Measurements from ENCODE around the gene OR1A2.
"Not testable (repeated sequence)": the region's sequence is repeated elsewhere in the genome, so short reads cannot be mapped to it uniquely, and the experiment has no call there.

The OR1A2 gene, protein sequence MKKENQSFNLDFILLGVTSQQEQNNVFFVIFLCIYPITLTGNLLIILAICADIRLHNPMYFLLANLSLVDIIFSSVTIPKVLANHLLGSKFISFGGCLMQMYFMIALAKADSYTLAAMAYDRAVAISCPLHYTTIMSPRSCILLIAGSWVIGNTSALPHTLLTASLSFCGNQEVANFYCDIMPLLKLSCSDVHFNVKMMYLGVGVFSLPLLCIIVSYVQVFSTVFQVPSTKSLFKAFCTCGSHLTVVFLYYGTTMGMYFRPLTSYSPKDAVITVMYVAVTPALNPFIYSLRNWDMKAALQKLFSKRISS

DNA sequence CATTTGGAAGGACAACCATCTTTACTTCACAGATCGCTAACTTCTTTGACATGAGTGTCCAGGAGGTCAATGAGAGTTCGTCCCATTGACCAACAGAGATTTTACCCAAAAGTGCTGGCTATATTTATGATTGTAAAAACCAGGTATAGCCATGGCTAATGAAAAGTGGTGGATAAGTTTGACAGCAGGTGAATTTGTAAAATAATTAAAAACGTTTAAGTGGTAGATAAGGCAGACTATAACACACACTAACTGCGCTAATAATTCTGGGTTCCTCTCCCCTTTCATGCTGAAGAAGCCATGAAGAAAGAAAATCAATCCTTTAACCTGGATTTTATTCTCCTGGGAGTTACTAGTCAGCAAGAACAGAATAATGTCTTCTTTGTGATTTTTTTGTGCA is at the start of gene OR1A2:
Gene OR1A2 (plus strand): TSS at position 301 of the 400 bp plus-strand sequence. CDS start 0 bp downstream, at position 301.
- no peak for DNase-seq

DNA sequence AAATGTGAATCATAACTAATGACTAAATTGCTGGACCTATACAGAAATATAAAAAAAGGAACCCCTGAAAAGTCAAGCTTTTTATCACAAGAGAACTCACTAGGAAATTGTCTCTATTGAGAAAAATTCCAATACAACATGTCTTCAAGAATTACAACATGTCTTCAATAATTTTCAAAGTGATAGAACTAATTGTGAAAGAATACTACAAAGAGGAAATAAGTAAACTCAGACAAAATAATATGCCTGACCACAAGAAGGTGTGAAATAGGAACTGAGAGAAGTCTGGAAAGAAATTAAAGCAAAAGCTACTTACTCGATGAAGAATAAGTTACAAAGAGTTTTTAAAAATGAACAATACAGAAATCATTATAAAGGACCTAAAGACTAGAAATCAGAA is 40.1 kb upstream of the OR1A2 start:
- DNase-seq = no peak

DNA sequence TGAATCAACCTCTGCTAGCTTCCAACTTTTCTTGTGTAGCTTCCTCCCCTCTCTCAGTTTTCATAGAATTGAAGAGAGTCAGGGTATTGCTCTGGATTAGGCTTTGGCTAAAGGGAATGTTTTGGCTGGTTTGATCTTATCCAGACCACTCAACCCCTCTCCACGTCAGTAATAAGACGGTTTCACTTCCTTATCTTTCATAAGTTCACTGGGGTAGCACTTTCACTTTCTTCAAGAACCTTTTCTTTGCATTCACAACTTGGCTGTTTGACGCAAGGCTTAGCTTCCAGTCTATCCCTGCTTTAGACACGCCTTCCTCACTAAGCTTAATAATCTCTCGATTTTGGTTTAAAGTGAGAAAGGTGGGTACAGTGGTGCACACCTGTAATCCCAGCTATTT is 29.7 kb upstream of the OR1A2 start:
- no peak for DNase-seq

DNA sequence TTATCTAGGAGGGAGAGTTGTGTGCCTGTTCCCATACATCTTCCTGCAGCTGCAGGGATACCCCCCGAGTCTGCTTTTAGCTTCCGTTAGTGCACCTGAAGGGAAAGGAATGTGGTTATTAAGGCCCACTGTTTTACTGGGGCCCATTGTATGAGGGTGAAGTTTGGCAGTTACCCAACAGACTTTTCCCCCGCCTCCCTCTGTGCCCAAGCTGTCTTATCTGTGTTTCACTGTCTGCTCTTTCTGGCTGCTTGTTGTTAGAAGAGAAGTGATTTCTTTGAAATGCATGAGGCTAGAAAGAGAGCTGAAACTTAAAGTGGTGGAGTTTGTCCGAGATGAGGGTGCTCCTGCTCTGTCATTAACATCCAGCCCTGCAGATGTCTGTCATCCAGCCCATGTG is 7.4 kb upstream of the OR1A2 start:
- no peak for DNase-seq

DNA sequence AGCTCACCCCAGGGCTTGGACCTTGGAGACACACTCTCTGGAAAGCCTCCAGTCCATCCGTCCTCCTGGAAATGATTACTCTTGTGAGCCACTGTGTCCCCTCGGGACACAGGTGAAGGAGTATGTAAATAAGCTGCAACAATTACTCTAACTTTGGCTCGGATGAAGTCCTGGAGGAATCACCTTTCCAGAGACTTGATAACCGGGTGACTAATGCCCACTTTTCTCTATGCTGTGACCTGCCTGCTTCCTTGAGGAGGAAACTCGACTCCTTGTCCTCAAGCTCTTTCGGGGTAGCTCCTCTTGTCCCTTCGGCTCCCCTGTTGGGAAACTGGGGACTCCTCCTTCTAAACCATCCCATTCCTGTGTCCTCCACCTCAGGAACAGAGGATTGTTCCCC is 10.0 kb downstream of the OR1A2 start, which contains the start of gene OR1A1:
Gene OR1A1 (plus strand): TSS at position 301 of the 400 bp plus-strand sequence. CDS start 7,954 bp downstream, outside the sequence.
- no peak for DNase-seq

DNA sequence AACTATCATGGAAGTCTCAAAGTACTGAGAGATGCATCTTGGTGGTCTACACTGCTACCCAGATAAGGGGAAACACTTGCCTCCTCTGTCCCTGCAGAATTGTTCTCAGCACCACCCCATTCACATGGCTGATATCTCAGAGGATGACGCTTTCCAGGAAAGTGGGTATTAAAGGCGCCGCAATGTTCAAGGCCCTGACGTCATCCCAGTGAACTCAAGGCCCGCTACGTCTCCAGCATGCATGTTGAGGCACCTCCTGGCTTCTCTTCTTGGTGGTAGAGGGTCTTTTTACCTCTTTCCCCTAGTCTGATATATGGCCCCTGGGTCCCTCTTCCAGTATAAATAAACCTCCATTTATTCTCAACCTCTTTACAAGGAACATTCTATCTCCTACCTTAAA is 11.2 kb downstream of the OR1A2 start:
- no peak for DNase-seq

DNA sequence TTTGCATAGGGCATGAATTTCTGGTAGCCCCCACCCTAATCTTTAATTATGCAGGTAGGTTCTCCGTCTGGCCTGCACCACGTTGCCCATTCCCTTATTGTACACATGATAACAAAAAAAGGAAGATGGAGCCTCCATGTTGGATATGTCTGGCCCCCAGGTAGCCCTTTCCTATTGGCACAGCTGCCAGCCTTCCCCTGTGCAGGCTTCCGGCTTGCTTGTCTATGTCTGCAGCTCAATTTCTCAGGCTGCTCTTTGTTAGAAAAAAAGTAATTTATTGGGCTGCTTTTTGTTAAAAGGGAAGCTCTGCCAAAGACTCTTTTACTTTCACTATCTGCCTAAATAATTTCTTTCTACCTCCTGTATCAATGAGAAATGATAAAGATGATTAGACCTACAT is 15.7 kb downstream of the OR1A2 start:
- no peak for DNase-seq

DNA sequence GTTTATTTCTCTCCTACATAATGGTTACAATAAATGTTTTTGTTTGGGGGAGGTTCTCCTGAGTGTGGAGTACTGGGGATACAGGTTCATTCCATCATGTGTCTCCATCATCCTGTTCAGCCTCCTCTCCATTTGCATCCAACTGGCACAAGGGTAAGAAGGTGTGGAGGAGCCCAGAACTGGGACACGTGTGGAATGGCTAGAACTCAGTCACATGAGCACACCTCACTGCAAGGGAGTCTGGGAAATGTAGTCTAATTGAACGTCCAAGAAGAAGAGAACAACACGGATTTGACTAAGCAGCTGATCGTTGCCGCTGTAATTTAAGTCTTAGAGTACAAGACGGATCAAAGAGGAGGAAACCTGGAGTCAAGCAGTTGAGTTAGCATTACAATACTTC is 16.3 kb downstream of the OR1A2 start:
- no peak for DNase-seq

DNA sequence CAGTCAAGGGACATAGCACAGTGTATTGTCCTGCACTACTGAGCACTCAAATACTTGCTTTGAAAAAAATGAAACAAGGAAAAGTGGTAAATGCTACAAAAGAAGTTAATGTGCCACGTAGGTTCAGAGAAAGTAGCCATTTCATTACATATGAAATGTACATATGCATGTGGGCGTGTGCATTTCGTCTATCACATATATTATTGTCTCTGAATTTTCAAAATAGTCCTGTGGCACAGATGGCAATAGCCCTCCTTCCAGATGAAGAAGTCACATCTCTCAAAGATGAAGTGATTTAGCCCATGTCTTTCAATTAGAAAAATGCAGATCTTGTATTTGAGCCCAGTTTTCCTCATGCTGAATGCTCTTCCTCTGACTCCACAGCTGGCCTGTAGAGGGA is 22.7 kb downstream of the OR1A2 start:
- DNase-seq = not testable (repeated sequence)

DNA sequence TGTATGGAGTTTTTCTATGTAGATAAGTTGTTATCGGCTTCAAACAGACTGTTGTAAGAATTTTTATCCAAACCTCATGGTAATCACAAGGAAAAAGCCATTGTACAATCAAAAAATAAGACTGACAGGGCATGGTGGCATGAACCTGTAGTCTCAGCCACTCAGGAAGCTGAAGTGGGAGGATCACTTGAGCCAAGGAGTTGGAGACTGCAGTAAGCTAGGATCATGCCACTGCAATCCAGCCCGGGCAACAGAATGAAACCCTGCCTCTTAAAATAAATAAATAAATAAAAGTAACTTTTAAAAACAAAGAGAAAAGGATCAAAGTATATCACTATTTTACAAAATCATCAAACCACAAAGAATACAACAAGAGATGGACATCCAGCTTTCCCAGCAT is 24.5 kb downstream of the OR1A2 start:
- no peak for DNase-seq

DNA sequence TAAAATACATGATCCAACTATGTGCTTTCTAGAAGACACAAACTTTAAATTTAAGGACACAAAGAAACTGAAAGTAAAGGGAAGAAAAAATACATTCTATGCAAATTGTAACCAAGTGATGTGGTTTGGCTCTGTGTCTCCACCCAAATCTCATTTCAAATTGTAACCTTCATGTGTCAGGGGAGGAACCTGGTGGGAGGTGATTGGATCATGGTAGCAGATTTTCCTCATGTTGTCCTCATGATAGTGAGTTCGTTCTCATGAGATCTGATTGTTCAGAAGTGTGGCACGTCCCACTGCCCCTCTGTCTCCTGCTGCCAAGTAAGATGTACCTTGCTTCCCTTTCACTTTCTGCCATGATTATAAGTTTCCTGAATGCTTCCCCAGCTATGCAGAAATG is 25.2 kb downstream of the OR1A2 start:
- DNase-seq = no peak

DNA sequence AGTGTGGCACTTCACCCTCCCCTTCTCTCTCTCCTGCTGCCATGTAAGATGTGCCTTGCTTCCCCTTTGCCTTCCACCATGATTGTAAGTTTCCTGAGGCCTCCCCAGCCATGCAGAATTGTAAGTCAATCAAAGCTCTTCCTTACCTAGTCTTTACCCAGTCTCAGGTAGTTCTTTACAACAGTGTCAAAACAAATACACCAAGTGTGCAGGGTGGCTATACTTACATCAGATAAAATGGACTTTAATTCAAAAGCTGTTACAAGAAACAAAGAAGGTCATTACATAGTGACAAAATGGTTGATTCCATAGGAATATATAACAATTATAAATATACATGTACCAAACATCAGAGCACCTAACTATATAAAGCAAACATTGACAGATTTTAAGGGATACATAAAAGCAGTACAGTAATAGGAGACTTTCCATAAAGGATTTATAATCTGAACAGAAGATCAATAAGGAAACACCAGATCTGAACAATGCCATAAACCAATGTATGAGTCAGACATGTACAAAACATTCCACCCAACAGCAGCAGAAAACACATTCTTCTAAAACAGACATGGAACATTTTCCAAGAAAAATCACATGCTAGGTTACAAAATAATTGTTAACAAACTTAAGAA is 27.5 kb downstream of the OR1A2 start:
- not testable (repeated sequence) for DNase-seq

DNA sequence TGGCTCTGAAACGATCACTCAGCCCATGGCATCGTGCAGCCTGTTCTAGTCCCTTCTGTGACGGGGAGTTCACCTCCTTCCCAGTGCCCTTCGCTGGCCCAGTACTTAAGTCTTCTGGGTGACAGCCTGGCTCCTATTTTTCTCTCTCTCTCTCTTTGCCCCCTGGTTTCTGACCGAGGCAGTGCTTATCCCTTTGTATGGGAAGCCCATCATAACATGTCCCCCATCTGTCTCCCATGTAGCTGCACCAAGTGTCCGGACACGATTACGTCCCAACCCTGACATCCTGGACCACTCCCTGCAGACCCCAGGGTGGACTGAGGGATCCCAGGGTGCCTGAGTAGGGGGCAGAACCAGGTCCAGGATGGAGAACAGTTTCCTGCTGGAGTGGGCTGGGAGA is 35.0 kb downstream of the OR1A2 start:
- not testable (repeated sequence) for DNase-seq

DNA sequence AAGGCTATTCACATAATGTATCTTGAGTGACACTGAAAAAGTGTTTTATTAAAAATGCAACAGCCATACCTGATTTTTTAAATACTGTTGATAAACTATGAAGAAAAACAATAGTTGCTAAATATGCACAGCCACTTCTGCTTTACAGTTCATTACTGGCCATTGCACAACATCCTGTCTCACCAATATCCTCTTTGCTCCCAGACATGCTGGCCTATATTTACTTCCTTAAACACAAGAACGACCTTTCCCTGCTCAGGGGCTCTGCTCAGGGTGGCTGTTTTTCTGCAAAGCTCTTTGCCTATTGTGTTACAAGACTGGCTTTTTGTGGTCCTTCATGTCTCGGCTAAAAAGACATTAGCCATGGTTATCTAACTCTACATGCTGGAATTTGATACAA is 41.4 kb downstream of the OR1A2 start:
- DNase-seq = not testable (repeated sequence)

DNA sequence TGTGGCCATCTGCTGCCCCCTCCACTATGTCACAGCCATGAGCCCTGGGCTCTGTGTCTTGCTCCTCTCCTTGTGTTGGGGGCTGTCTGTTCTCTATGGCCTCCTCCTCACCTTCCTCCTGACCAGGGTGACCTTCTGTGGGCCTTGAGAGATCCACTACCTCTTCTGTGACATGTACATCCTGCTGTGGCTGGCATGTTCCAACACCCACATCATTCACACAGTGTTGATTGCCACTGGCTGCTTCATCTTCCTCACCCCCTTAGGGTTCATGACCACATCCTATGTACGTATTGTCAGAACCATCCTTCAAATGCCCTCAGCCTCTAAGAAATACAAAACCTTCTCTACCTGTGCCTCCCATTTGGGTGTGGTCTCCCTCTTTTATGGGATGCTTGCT is 43.7 kb downstream of the OR1A2 start:
- DNase-seq = not testable (repeated sequence)

DNA sequence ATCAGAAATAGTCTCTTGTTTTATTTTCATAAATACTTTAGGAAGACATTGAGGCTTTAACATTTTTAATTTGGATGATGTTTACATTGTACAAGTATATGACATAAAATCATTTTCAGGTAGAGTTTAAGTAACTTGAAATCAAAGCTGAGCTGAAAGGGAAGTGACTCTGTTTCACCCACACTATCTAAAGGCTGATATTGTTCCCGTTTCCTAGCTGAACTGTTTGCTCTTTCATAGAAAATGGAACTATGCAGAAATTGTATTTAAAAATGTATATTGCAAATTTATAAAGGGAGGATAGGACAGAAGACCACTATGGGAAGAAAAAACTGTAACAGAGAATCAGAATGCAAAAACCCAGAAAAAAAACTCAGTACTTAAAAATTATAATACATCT is 47.5 kb downstream of the OR1A2 start:
- DNase-seq = not testable (repeated sequence)

Data from activated CD4-positive, alpha-beta T cell treated with anti-CD3 and anti-CD28 coated beads, Interleukin-2, amount 50 U/mL, for 48 hours (primary cell).